Measurements from ENCODE around the gene KPNA2.
"Not testable (repeated sequence)": the region's sequence is repeated elsewhere in the genome, so short reads cannot be mapped to it uniquely, and the experiment has no call there.

Gene KPNA2

DNA sequence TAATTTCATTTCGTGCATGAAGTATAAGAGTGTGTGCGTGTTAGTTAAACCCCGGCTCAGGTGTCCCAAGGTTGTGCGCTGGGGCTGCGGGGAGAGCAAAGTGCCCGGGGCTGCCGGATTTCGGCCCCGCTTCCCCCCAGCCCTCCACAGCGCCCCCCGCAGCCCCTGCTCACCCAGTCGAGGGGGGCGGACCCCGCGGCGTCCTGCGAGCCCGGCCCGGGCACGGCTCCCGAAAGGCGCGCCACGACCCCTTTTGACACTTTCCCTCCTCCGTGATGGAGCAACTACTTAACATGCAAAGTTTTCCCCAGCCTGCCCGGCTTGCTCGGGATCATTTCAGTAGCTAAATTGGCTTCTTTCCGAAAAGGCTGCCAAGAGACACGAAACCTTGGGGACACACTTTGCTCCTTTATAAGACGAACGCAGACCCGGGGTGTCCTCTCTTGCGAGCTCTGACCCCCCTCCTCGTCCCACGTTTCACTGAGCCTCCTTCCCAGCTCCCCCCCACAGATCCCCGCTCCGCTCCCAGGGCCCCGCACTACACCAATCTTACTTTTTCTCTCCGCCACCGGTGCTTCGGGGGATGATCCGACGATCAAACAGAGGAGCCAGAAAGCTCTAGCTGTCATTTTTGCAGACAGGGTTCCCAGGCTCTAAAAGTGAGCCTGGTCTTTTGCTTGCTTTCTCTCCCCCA is 39.8 kb upstream of the KPNA2 start:
- TF ChIP-seq, protein P1, sequence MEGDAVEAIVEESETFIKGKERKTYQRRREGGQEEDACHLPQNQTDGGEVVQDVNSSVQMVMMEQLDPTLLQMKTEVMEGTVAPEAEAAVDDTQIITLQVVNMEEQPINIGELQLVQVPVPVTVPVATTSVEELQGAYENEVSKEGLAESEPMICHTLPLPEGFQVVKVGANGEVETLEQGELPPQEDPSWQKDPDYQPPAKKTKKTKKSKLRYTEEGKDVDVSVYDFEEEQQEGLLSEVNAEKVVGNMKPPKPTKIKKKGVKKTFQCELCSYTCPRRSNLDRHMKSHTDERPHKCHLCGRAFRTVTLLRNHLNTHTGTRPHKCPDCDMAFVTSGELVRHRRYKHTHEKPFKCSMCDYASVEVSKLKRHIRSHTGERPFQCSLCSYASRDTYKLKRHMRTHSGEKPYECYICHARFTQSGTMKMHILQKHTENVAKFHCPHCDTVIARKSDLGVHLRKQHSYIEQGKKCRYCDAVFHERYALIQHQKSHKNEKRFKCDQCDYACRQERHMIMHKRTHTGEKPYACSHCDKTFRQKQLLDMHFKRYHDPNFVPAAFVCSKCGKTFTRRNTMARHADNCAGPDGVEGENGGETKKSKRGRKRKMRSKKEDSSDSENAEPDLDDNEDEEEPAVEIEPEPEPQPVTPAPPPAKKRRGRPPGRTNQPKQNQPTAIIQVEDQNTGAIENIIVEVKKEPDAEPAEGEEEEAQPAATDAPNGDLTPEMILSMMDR (IDR thresholded peaks at IDR 0.05) = no peak

DNA sequence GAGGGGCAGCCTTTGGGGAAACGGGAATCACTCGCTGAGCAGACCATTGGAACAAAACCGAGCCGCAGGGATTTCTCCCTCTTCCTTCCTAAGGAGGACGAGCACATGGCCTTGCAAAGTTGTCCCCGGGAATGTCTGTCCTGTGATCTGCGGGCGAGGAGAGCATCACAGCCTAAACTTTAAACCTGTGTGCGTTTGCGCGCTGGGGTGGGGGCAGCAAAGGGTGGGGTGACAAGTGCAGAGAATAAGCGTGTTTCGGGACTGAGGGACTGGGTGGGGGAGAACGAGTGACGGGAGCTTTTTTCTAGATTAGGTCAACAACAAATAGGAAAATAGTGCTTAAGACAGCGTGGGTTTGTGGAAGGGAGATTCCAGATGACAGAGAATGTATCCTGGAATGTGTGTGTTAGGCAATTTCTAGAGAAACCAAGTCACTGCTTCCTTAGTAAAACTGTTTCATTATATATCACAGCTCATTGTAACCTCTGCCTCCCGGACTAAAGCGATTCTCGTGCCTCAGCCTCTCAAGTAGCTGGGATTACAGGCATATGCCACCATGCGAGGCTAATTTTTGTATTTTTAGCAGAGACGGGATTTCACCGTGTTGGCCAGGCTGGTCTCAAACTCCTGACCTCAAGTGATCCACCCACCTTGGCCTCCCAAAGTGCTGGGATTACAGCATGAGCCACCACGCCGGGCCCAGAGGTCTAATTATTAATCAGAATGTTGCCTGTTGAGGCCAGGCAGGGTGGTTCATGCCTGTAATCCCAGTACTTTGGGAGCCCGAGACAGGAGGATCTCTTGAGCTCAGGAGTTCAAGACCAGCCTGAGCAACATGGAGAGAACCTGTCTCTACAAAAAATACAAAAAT is 39.0 kb upstream of the KPNA2 start, which contains the start of gene C17orf58:
Gene C17orf58, minus strand, starts transcription at position 169 of the 871 bp plus-strand sequence. CDS start 271 bp downstream, outside the sequence.
- TF ChIP-seq, protein P1 (IDR thresholded peaks at IDR 0.05) = not testable (repeated sequence)

DNA sequence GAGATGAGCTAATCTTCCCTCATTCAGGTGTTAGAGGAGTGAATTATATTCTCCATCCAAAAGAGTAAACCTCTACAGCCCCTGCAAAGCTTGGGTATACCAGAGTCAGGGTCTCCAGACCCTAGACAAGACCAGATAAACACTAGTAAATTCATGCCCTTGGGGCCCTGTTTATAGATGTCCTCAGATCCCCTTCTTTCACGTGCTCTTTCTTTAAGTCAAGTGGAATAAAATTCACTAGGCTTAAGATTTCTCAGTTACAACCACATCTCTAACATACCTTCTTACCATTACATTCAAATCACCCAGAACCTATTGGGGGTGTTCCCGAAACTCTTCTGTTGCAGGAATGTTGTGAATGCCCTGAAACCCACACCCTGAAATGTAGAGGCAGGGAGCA is 37.1 kb upstream of the KPNA2 start:
- TF ChIP-seq, protein P1 (IDR thresholded peaks at IDR 0.05) = no peak

DNA sequence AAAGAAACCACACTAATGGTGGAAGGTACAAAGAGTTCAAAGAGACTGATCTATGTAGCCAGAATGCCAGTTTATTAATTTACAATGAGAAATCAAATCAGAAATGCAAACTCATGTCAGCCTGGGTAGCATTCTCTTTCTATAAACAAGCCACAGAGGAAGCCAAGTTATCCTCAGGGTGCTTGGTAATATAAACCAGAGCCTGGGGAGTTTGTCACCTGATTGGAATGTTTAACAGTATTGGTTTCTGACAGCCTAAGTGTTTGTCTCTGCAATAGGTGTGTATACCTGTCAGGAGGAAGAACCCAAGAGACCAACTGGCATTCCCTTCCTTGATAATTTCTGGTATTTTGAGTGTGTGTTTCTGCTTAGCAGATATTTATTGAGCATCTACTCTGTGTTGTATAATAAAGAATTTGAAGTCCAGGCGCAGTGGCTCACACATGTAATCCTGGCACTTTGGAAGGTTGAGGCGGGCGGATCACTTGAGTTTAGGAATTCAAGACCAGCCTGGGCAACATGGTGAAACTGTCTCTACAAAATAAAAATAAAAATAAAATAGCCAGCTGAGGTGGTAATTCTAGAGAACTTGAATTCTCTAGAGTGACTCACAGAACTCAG is 36.1 kb upstream of the KPNA2 start:
- TF ChIP-seq, protein P1 (IDR thresholded peaks at IDR 0.05) = no peak

DNA sequence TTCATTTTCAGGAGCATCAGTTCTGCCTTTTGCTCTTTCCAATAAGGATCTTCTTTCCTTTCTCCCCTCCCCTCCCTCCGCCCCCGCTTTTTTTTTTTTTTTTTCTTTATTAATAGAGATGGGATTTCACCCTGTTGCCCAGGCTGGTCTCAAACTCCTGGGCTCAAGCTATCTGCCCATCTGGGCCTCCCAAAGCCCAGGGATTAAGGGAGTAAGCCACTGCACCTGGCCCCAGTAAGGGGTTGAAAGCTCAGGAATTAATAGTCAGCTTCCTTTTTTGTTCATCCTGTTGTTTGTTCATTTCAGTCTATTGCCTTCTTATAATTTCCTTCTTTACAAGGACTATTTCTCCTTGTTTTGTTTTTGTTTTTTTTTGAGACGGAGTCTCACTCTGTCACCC is 31.3 kb upstream of the KPNA2 start:
- TF ChIP-seq, protein P1 (IDR thresholded peaks at IDR 0.05) = no peak

DNA sequence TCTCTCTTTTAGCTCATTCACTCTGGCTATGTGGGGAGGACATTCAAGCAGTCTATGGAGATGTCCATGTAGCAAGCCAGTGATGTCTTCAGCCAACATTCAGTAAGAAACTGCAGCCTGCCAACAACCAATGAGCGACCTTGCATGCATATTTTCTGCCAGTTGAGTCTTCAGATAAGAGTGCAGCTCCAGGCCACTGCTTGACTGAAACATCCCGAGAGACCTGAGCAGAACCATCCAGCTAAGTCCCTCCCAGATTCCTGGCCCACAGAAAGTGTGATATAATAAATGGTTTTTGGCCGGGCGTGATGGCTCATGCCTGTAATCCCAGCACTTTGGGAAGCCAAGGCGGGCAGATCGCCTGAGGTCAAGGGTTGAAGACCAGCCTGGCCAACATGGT is 28.7 kb upstream of the KPNA2 start:
- TF ChIP-seq, protein P1 (IDR thresholded peaks at IDR 0.05) = no peak

DNA sequence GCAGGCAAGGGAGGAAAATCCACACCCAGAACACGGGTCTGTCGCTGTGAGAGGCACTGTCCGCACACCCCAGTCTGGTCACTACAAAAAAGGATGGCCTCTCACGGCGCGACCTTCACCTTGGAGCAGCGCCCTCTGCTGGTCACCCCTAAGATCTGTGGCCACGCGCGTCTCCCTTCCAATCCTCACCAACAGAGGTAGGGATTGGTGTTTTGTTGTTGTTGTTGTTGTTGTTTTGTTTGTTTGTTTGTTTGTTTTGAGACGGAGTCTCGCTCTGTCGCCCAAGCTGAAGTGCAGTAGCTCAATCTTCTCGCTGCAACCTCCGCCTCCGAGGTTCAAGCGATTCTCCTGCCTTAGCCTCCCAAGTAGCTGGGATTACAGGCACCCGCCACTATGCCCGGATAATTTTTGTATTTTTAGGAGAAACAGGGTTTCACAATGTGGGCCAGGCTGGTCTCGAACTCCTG is 24.3 kb upstream of the KPNA2 start:
- TF ChIP-seq, protein P1 (IDR thresholded peaks at IDR 0.05) = peak; percentile 93
